GM18498 (cell line): ENCODE data around the gene RANBP9.
A peak's percentile ranks its signal among the peaks of the same experiment; 100 is the strongest.

ENCODE experiments used
- ATAC-seq: cut with Tn5 transposase; IDR thresholded peaks from one replicate; pipeline ENCODE4 v1.9.1; 2021; ENCODE audit warnings: mild to moderate bottlenecking, moderate library complexity; ENCODE audit not compliant: unreplicated experiment

Gene RANBP9

DNA sequence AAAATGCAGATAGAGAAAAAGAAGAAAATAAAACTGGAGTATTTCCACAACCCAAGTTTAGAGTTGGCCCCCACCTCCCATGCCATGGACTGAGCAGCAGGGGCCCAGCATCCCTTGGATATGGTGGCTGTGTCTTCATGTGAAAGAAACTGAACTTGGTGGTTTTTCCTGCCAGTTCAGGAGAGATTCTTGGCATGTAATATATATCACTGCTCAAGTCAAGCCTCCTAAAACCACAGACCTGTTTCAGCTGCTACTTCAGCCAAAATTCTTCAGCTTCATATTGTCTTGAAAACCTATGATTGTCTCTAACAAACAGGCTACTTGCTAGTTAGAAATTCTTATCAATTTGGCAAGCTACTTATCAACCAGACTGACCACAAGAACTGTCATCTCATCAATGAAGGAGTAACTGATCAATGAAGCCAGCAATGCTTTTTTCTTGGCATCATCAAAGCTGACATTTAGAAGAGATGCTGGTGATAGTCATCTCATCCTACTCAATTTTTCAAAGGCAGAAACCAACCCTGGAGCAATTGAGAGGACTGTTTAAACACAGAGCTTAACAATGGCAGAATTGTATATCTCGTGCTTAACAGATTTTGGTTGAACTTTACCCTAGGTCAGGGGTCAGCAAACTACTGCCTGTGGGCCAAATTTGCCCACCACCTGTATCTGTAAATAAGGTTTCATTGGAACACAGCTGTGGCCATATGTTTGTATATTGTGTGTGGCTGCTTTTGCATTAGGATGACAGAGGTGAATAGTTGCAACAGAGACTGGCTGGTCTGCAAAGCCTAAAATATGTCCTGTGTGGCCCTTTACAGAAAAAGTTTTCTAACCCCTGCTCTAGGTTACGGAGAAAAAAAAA is 106.9 kb downstream of the RANBP9 start:
- ATAC-seq, result no peak

- ATAC-seq, result no peak
These were observed 107.5 kb downstream of the RANBP9 start for GRCh38 chr6:13604135-13604534.

- no peak for ATAC-seq
These were observed 111.6 kb downstream of the RANBP9 start for GRCh38 chr6:13600036-13600435.

DNA sequence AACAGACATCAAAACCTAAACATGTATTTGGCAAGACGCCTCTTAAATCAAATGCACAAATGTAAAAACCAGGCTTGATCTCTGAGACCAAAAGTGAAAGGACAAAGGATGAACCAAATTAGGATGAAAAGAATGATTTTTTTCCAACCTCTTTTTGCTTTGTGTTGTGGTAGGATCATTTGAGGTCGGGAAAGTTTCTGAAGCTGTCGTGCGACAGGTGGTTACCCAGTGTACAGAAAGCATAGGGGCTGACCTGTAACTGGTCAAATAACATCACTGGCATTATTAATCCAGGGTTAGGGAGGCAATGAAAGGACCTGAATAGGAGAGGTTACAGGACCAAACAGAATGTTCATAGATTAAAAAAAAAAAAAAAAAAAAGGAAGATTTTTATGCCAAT is 114.6 kb downstream of the RANBP9 start:
- no peak for ATAC-seq

DNA sequence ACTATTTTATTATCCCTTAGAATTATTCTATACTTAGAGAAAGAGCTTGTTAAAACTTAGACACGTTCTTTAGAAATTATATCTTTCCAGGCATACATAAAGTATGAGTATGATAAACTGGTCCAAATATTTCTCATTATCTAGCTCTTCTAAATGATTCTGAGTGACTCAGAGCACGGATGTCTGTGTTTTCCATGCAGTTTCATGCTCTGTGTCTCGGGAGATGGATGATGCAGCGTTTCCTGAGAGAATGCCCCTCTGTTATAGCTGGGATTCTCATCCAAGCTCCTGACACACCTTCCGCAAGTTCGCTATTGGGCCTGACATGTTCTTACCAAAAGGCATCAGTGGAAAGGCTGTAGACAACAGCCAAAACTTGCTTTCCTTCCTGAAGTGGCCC is 117.9 kb downstream of the RANBP9 start:
- no peak for ATAC-seq

- no peak for ATAC-seq
These were observed 118.5 kb downstream of the RANBP9 start for GRCh38 chr6:13593103-13593502.

- no peak for ATAC-seq
These were observed 120.3 kb downstream of the RANBP9 start for GRCh38 chr6:13591205-13591921.

GRCh38 chr6:13590574-13591153 is 121.0 kb downstream of the RANBP9 start:
- no peak for ATAC-seq

- no peak for ATAC-seq
These were observed 121.8 kb downstream of the RANBP9 start for GRCh38 chr6:13589801-13590200.

DNA sequence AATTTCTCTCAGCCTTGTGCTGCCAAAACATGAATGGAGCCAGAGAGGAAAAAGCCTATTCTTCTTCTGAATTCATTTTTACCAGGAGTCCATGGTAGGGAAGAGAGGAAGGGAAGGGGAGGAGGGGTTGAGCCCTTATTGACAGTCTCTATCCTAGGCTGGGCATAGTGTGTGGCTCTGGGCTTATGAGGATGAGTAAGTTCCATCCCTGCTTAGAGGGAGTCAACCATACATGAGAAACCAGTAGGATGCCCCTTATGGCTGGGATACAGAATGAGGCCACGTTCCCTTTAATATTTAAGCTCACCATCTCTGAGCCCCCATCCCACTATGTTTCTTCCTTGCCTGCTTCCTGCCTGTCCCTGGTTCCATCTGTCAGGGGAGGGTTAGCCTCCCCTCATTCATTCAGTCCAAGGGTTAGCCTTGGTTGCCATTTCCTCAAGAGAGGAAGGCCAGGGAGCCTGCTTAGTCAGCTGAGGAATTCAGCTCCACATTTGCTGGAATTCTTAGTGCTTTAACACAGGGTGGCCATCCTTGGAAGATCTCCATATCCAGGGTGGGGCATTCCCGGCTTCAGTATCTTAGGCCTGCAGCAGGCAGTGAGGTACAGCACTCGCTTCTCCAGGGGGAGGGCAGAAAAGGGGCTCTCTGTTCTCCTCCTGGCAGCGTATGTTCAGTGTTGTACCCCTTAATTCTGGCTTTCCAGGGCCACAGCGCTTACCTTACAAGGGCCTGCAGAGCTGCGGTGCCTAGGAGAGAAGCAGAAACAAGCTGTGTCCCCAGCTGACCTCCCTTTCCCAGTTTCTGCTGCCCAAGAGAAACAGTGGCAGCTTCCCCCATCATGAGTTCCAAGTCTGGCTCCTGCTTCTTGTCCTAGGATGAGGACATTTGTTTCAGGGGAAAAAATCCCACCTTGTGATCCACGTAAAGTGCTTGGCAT is 124.8 kb downstream of the RANBP9 start:
- no peak for ATAC-seq

DNA sequence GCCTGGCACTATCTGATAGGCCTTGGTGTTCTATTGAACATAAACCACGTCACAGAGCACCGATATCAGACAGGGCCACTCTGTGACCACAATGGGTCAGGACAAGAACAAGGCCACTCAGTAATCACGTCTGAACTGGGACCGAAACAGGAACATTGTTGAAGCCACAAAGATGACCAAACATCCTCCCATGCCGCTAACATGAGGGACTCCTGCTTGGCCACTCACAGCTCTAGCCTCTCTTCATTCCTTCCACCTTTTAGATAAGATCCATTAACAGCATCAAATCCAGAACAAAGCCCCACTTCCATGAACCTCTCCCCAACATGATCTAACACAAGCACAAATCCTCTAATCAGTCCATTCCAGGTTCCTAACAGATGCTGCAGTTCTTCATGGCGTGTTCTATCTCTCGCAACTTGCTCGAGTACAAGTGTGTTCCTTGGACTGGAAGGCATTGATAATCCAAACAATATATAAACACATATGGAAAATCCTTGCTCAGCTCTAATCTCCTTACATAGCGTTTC is 129.9 kb downstream of the RANBP9 start:
- ATAC-seq, result no peak

- ATAC-seq, result no peak
These were observed 131.7 kb downstream of the RANBP9 start for GRCh38 chr6:13579911-13580310.

DNA sequence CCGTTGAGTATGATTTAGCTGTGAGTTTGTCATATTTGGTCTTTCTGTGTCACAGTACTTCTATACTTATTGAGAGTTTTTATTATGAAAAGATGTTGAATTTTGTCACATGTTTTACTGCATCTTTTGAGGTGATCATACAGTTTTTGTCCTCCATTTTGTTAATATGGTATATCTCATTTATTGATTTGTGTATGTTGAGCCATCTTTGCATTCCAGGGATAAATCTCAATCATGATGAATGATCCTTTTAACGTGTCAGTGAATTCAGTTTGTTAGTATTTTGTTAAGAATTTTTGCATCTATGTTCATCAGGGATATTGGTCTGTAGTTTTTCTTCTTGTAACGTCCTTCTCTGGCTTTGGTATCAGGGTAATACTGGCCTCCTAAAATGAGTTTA is 133.7 kb downstream of the RANBP9 start:
- ATAC-seq, result no peak

DNA sequence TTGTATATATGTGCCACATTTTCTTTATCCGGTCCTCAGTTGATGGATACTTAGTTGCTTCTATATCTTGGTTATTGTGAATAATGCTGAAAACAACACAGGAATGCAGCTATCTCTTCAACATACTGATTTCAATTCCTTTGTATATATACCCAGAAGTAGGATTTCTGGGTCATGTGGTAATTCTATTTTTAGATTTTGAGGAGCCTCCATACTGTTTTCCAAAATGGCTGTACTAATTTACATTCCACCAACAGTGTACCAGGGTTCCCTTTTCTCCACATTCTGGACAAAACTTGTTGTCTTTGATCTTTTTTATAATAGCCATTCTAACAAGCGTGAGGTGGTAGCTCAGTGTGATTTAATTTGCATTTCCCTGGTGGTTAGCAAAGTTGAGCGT is 135.6 kb downstream of the RANBP9 start:
- no peak for ATAC-seq

DNA sequence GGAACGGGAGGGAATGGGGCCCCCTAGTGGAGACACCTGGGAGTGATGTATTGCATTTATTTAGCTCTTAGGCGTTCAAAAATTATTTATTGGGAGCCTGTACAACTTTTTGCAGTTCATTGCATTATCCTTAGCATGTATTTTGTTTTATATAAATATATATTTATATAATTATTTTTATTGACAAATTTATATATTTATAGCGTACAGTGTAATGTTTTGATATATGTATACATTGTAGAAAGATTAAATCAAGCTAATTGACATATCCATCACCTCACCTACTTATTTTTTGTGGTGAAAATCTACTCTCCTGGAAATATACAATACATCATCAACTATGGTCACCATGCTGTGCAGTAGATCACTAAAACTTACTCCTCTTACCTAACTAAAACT is 136.3 kb downstream of the RANBP9 start:
- no peak for ATAC-seq

DNA sequence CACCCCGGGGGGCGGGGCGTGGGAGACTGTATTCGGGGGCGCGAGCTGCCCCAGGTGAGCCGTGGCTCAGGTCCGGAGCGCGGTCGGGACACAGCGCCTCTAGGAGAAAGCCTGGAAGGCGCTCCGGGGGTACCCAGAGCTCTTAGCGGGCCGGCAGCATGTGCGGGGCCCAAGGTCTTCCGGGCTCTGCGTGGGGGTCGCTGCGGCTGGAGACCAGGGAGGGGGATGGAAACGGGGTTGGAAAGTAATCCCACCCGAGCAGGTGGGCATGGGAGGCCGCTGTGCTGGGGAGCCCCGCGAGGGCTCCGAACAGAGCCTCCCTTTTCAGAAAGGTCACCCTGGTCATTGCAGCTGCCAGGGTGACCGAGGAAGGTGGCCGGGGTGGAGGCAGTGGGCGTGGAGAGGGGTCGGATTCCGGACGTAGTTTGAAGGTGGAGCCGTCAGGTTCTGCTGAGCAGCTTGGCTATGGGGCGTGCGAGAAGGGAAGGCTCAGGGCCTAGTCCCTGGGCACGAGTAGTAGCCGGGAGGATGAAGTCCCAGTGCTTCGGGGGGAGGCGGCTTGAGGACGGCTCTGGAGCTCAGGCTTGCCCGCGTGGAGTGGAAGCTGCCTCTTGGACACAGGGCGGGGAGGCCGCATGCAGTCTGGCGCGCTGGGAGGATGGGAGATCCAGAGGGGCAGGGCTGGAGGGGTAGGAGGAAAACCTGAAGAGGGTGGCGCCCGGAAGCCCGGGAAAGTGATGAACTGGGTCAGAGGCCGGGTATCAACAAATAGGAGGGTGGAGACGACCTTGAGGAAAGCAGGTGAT is 136.9 kb downstream of the RANBP9 start, which contains the start of gene SIRT5:
SIRT5 (plus strand) TSS at position 31 of the 806 bp plus-strand sequence. CDS start 9,510 bp downstream, outside the sequence.
- peak; percentile 74 for ATAC-seq

GRCh38 chr6:13574149-13574570 is 137.5 kb downstream of the RANBP9 start:
- ATAC-seq, result peak; percentile 84

DNA sequence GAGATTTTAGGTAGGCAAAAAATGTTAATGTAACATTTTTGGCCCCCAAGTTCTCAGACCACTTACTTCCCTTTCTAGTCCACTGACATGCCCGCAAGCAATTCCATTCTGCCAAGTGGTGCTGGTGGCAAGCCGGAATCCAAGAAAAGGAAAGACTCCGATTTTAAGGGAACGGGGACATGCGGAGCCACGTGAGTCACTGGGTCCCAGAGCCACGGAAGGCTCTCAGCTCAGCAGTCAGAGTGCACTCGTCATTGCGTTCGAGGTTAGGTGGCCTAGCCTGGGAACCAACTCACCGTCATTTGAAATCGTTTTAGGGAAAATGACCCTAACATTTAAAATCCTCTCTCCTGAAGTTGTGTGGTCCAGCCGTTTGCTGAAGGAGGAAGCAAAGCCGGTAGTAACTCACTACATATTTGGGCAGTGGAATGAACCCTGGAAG is 137.9 kb downstream of the RANBP9 start:
- no peak for ATAC-seq

- no peak for ATAC-seq
These were observed 138.5 kb downstream of the RANBP9 start for GRCh38 chr6:13572951-13573654.
